Adipose tissue (tissue), 3 donors: ENCODE data around the gene HEATR1. TPM values are rescaled to one million over a fixed set of nuclear protein-coding genes. Genes with fewer than 3 reads are reported as not detected.

Source experiments
- polyA plus RNA-seq, 3 donors: library from polyadenylated mRNA; stranded (reverse); fragments of 200-250 nt; gene quantifications; one replicate each; pipeline ENCODE4 v1.2.3, GENCODE V29; 2013
- donor health status: healthy with polysubstance abuse.
- donor health status: Bipolar disorder and iron deficiency.
- donor health status: healthy.

HEATR1 gene
- polyA plus RNA-seq, 3 donors: 4.8 to 8.6 (median 6.0) TPM

Other genes starting within 250 kb of the HEATR1 start
- gene EDARADD, start 210.2 kb downstream of the HEATR1 start, polyA plus RNA-seq: 1 to 10 TPM in 1 of 3 donors, under 1 TPM in 1, not detected in 1; 0.42 to 1.6 TPM
- gene LGALS8, start 80.5 kb downstream of the HEATR1 start, polyA plus RNA-seq: 10 to 100 TPM; 16.2 to 39.7 (median 22.9) TPM
- gene ACTN2, start 82.0 kb upstream of the HEATR1 start, polyA plus RNA-seq: 1 to 10 TPM in 2 of 3 donors, under 1 TPM in 1; 0.40 to 1.9 (median 1.5) TPM
- 10 to 100 TPM in 1 of 3 donors, 1 to 10 TPM in 2; 4.5 to 16.5 (median 5.9) TPM for gene MTR, start 190.8 kb upstream of the HEATR1 start, polyA plus RNA-seq